ENCODE results near the gene ACAA2.

GRCh38 chr18:49751427-49752094, 61.8 kb downstream of the ACAA2 start:
- TF ChIP-seq CTCF (IDR thresholded peaks at IDR 0.05) (no peak), POLR2AphosphoS5 (IDR thresholded peaks at IDR 0.05; ENCODE audit: insufficient read depth in 1 of 2, low read depth in 1 of 2) (no peak), POLR2A (IDR thresholded peaks at IDR 0.05) (no peak)
